Activated effector memory CD4-positive, alpha-beta T cell treated with anti-CD3 and anti-CD28 coated beads, Interleukin-2, amount 50 U/mL, for 16 hours (primary cell): ENCODE measurements around the gene STXBP3.
"Not testable (repeated sequence)": the region's sequence is repeated elsewhere in the genome, so short reads cannot be mapped to it uniquely, and the experiment has no call there.

Experiments used
- DNase-seq: peaks from one replicate; pipeline ENCODE4 v3.0.0-alpha.2; 2020

The STXBP3 gene

GRCh38 chr1:108732398-108732797 is 14.1 kb upstream of the STXBP3 start:
- DNase-seq = no peak

GRCh38 chr1:108734171-108734865 is 12.2 kb upstream of the STXBP3 start:
- no peak for DNase-seq

GRCh38 chr1:108742253-108742652 is 4.2 kb upstream of the STXBP3 start:
- DNase-seq = no peak

GRCh38 chr1:108745980-108746381 is 493 bp upstream of the STXBP3 start:
- no peak for DNase-seq

- DNase-seq = peak; percentile 75
Observed at GRCh38 chr1:108747171-108747850, 837 bp downstream of the STXBP3 start.

GRCh38 chr1:108747898-108748297 is 1.4 kb downstream of the STXBP3 start:
- DNase-seq = no peak

- no peak for DNase-seq
Observed at GRCh38 chr1:108749081-108749480, 2.6 kb downstream of the STXBP3 start.

GRCh38 chr1:108750476-108751181 is 4.2 kb downstream of the STXBP3 start:
- no peak for DNase-seq

GRCh38 chr1:108753363-108753762 is 6.9 kb downstream of the STXBP3 start:
- DNase-seq = no peak

- no peak for DNase-seq
Observed at GRCh38 chr1:108758796-108759195, 12.3 kb downstream of the STXBP3 start.

- no peak for DNase-seq
Observed at GRCh38 chr1:108767115-108767514, 20.6 kb downstream of the STXBP3 start.

- DNase-seq = no peak
Observed at GRCh38 chr1:108767708-108768107, 21.2 kb downstream of the STXBP3 start.

GRCh38 chr1:108777839-108778238 is 31.4 kb downstream of the STXBP3 start:
- no peak for DNase-seq

GRCh38 chr1:108779455-108779854 is 33.0 kb downstream of the STXBP3 start:
- no peak for DNase-seq

GRCh38 chr1:108780937-108781574 is 34.6 kb downstream of the STXBP3 start:
- DNase-seq = no peak

- DNase-seq = not testable (repeated sequence)
Observed at GRCh38 chr1:108781575-108781944, 35.1 kb downstream of the STXBP3 start.

GRCh38 chr1:108785264-108785663 is 38.8 kb downstream of the STXBP3 start:
- DNase-seq = no peak

GRCh38 chr1:108785880-108786279 is 39.4 kb downstream of the STXBP3 start:
- DNase-seq = no peak

- DNase-seq = no peak
Observed at GRCh38 chr1:108791790-108792189, 45.3 kb downstream of the STXBP3 start.

GRCh38 chr1:108792420-108792819 is 45.9 kb downstream of the STXBP3 start:
- no peak for DNase-seq

- no peak for DNase-seq
Observed at GRCh38 chr1:108799001-108799400, 52.5 kb downstream of the STXBP3 start.

- DNase-seq = no peak
Observed at GRCh38 chr1:108801101-108801500, 54.6 kb downstream of the STXBP3 start.

GRCh38 chr1:108803548-108803947 is 57.1 kb downstream of the STXBP3 start:
- no peak for DNase-seq

- DNase-seq = no peak
Observed at GRCh38 chr1:108808438-108808837, 62.0 kb downstream of the STXBP3 start.
